Measurements from ENCODE around the gene SLC35G6. TPM values are rescaled to one million over a fixed set of nuclear protein-coding genes. Genes with fewer than 3 reads are reported as not detected.

SLC35G6 gene
- total RNA-seq, 2 experiments from 2014 or later = not detected

- intact Hi-C loops (cut with micrococcal nuclease; ENCODE audit: unreplicated experiment) = no loop called here
- H3K4me1 ChIP-seq (ENCODE audit: insufficient read depth, low read length, poor library complexity, severe bottlenecking) = no peaks in the 10 kb centered on the region
- no peak overlapping the region for H3K27ac ChIP-seq (ENCODE audit: low read depth, low read length, poor library complexity, severe bottlenecking)
- H3K9me2 ChIP-seq (ENCODE audit: insufficient read depth, low read length) = no peaks in the 10 kb centered on the region
- peak; percentile 51 for TF ChIP-seq CTCF (conservative IDR thresholded peaks at IDR 0.05; ENCODE audit: low read length)
- TF ChIP-seq EZH2phosphoT487 (IDR thresholded peaks at IDR 0.05; ENCODE audit: borderline replicate concordance, low read depth, low read length) = no peak
- H2AFZ ChIP-seq (ENCODE audit: low read length) = no peak overlapping the region
- CTCF ChIA-PET (ENCODE audit: unreplicated experiment) = no interaction called here
- H3K79me2 ChIP-seq (ENCODE audit: insufficient read depth, low read depth, low read length) = no peaks in the 10 kb centered on the region
- BruUV-seq (replicated peaks) = no TSS peak
- no peak overlapping the region for H3K4me2 ChIP-seq (ENCODE audit: low read length)
- no peak for DNase-seq (ENCODE audit: low spot score)
- H3K9me3 ChIP-seq (ENCODE audit: low read length) = no peaks in the 10 kb centered on the region
- peaks cover 95% of the 10 kb centered on the region for H3K36me3 ChIP-seq (ENCODE audit: insufficient read depth, low read length)
- POLR2A ChIA-PET = no interaction called here
- H4K20me1 ChIP-seq (ENCODE audit: insufficient read depth, low read length) = no peaks in the 10 kb centered on the region
- H3K4me3 ChIP-seq (ENCODE audit: low read depth, low read length, poor library complexity, severe bottlenecking) = no peak overlapping the region
Measured at GRCh38 chr17:7502987-7503386, 21.7 kb downstream of the SLC35G6 start.

- H3K27ac ChIP-seq (ENCODE audit: low read depth, low read length, poor library complexity, severe bottlenecking) = no peak overlapping the region
- CTCF ChIA-PET (ENCODE audit: unreplicated experiment) = no interaction called here
- no peaks in the 10 kb centered on the region for H3K9me3 ChIP-seq (ENCODE audit: low read length)
- H3K4me3 ChIP-seq (ENCODE audit: low read depth, low read length, poor library complexity, severe bottlenecking) = no peak overlapping the region
- no peaks in the 10 kb centered on the region for H3K79me2 ChIP-seq (ENCODE audit: insufficient read depth, low read depth, low read length)
- H2AFZ ChIP-seq (ENCODE audit: low read length) = no peak overlapping the region
- no peaks in the 10 kb centered on the region for H3K4me1 ChIP-seq (ENCODE audit: insufficient read depth, low read length, poor library complexity, severe bottlenecking)
- H3K9me2 ChIP-seq (ENCODE audit: insufficient read depth, low read length) = no peaks in the 10 kb centered on the region
- no TSS peak for BruUV-seq (replicated peaks)
- no peak for TF ChIP-seq CTCF (conservative IDR thresholded peaks at IDR 0.05; ENCODE audit: low read length)
- TF ChIP-seq EZH2phosphoT487 (IDR thresholded peaks at IDR 0.05; ENCODE audit: borderline replicate concordance, low read depth, low read length) = no peak
- no peak for DNase-seq (ENCODE audit: low spot score)
- POLR2A ChIA-PET = no interaction called here
- H3K36me3 ChIP-seq (ENCODE audit: insufficient read depth, low read length) = peaks cover 95% of the 10 kb centered on the region
- H4K20me1 ChIP-seq (ENCODE audit: insufficient read depth, low read length) = no peaks in the 10 kb centered on the region
- intact Hi-C loops (cut with micrococcal nuclease; ENCODE audit: unreplicated experiment) = no loop called here
- H3K4me2 ChIP-seq (ENCODE audit: low read length) = no peak overlapping the region
Measured at GRCh38 chr17:7503521-7503920, 22.3 kb downstream of the SLC35G6 start.

- Histone ChIP-seq H3K4me2 (ENCODE audit: low read length) (no peak overlapping the region), H3K9me3 (ENCODE audit: low read length) (no peaks in the 10 kb centered on the region), H3K27ac (ENCODE audit: low read depth, low read length, poor library complexity, severe bottlenecking) (no peak overlapping the region), H3K79me2 (ENCODE audit: insufficient read depth, low read depth, low read length) (no peaks in the 10 kb centered on the region), H3K4me3 (ENCODE audit: low read depth, low read length, poor library complexity, severe bottlenecking) (no peak overlapping the region), H4K20me1 (ENCODE audit: insufficient read depth, low read length) (no peaks in the 10 kb centered on the region), H3K9me2 (ENCODE audit: insufficient read depth, low read length) (no peaks in the 10 kb centered on the region), H3K36me3 (ENCODE audit: insufficient read depth, low read length) (peaks cover 99% of the 10 kb centered on the region), H3K4me1 (ENCODE audit: insufficient read depth, low read length, poor library complexity, severe bottlenecking) (no peaks in the 10 kb centered on the region), H2AFZ (ENCODE audit: low read length) (no peak overlapping the region)
- intact Hi-C loops (cut with micrococcal nuclease; ENCODE audit: unreplicated experiment) = no loop called here
- ChIA-PET CTCF (ENCODE audit: unreplicated experiment) (no interaction called here), POLR2A (interaction anchor here (0.6 to 0.9 kb wide), 2 partner anchors 135 to 171 kb away, joined by 3 read pairs; no protein-coding TSS in a partner anchor)
- TF ChIP-seq CTCF (conservative IDR thresholded peaks at IDR 0.05; ENCODE audit: low read length) (no peak), EZH2phosphoT487 (IDR thresholded peaks at IDR 0.05; ENCODE audit: borderline replicate concordance, low read depth, low read length) (no peak)
- DNase-seq (ENCODE audit: low spot score) = no peak
- no TSS peak for BruUV-seq (replicated peaks)
Measured at GRCh38 chr17:7508145-7508544, 26.9 kb downstream of the SLC35G6 start.
